GM21619 (cell line): ENCODE results near the gene FAM25C.
"Not testable (repeated sequence)": the region's sequence is repeated elsewhere in the genome, so short reads cannot be mapped to it uniquely, and the experiment has no call there.

Source experiments
- ATAC-seq: cut with Tn5 transposase; IDR thresholded peaks from one replicate; pipeline ENCODE4 v1.9.1; 2021; ENCODE audit not compliant: unreplicated experiment

FAM25C gene

GRCh38 chr10:47959677-47960076 lies 39.9 kb downstream of the FAM25C start:
- ATAC-seq = not testable (repeated sequence)

GRCh38 chr10:47957158-47957557 lies 42.4 kb downstream of the FAM25C start:
- ATAC-seq = not testable (repeated sequence)

- ATAC-seq = not testable (repeated sequence)
Measured at GRCh38 chr10:47947424-47947823, 52.2 kb downstream of the FAM25C start.
